Esophagus squamous epithelium (tissue), 4 donors: Measurements from ENCODE around the gene YAF2.

ENCODE experiments used
- POLR2A ChIP-seq, 4 donors: fragments of 450-650 bp; IDR thresholded peaks; one replicate each; pipeline ENCODE4 v1.6.1; 2017; ENCODE audit warnings: antibody characterized with exemption in 4 of 4, mild to moderate bottlenecking in 4 of 4, moderate library complexity in 3 of 4
- TF ChIP-seq, protein P1 (sequence below), 6 experiments: fragments of 450-650 bp in 4 of 6; fragments of 200-600 bp in 2 of 6; sonication (generic) in 2 of 6; IDR thresholded peaks; one replicate each; pipeline ENCODE4 v1.5.1; 2016 to 2019; ENCODE audit warnings: antibody characterized with exemption in 6 of 6, mild to moderate bottlenecking in 4 of 6, moderate library complexity in 4 of 6

DNA sequence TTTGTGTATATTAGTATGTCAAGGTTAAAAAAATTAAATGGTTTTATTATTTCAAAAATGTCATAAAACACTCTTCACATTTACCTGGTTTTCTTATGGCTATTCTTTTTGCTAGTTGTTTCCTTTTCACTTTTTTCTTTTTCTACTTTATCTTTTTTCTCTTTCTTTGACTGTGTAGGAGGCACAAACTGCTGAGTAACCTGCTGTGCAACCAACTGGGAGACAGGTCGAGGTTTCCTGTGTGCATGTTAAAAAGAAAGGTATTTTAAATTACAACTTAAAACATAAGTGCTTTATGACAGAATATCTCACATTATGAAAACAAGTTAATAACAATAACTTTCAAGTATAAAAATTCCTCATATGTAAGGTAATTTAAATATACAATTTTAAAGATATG is 76.5 kb downstream of the YAF2 start:
- no peak for TF ChIP-seq POLR2A (IDR thresholded peaks at IDR 0.05)
- TF ChIP-seq, protein P1, sequence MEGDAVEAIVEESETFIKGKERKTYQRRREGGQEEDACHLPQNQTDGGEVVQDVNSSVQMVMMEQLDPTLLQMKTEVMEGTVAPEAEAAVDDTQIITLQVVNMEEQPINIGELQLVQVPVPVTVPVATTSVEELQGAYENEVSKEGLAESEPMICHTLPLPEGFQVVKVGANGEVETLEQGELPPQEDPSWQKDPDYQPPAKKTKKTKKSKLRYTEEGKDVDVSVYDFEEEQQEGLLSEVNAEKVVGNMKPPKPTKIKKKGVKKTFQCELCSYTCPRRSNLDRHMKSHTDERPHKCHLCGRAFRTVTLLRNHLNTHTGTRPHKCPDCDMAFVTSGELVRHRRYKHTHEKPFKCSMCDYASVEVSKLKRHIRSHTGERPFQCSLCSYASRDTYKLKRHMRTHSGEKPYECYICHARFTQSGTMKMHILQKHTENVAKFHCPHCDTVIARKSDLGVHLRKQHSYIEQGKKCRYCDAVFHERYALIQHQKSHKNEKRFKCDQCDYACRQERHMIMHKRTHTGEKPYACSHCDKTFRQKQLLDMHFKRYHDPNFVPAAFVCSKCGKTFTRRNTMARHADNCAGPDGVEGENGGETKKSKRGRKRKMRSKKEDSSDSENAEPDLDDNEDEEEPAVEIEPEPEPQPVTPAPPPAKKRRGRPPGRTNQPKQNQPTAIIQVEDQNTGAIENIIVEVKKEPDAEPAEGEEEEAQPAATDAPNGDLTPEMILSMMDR (IDR thresholded peaks at IDR 0.05): no peak
